Neural progenitor cell (in vitro differentiated cells): ENCODE results near the gene OPRL1. TPM values are rescaled to one million over a fixed set of nuclear protein-coding genes. Genes with fewer than 3 reads are reported as not detected.

ENCODE experiments used
- DNase-seq: peaks from one replicate; pipeline ENCODE4 v3.0.0-alpha.2; 2016; ENCODE audit warnings: low spot score
- H2AFZ ChIP-seq: fragments of 200-600 bp; sonication (generic); replicated peaks from 2 replicates; pipeline ENCODE4 v1.6.1; 2016; ENCODE audit warnings: antibody characterized with exemption
- H3F3A ChIP-seq: fragments of 200-600 bp; sonication (generic); 2 replicates; pipeline ENCODE4 v1.6.1; 2016; ENCODE audit warnings: antibody characterized with exemption, low read depth
- H3K27ac ChIP-seq: fragments of 200-600 bp; sonication (generic); 2 replicates; pipeline ENCODE4 v1.5.1; 2016; ENCODE audit warnings: mild to moderate bottlenecking
- H3K27me3 ChIP-seq: fragments of 200-600 bp; sonication (generic); 2 replicates; pipeline ENCODE4 v1.6.1; 2016; ENCODE audit warnings: mild to moderate bottlenecking, moderate library complexity
- H3K36me3 ChIP-seq: fragments of 200-600 bp; sonication (generic); 2 replicates; pipeline ENCODE4 v1.5.1; 2016
- H3K4me1 ChIP-seq: fragments of 200-600 bp; sonication (generic); 2 replicates; pipeline ENCODE4 v1.6.1; 2016; ENCODE audit warnings: mixed run types
- H3K4me2 ChIP-seq: fragments of 200-600 bp; sonication (generic); 2 replicates; pipeline ENCODE4 v1.6.1; 2016
- H3K4me3 ChIP-seq: fragments of 200-600 bp; sonication (generic); 2 replicates; pipeline ENCODE4 v1.5.1; 2016
- H3K79me2 ChIP-seq: fragments of 200-600 bp; sonication (generic); 2 replicates; pipeline ENCODE4 v1.6.1; 2016; ENCODE audit warnings: low read depth
- H3K9ac ChIP-seq: fragments of 200-600 bp; sonication (generic); 2 replicates; pipeline ENCODE4 v1.6.1; 2016
- H3K9me3 ChIP-seq: fragments of 200-600 bp; sonication (generic); 2 replicates; pipeline ENCODE4 v1.5.1; 2016; ENCODE audit warnings: low read depth
- H4K20me1 ChIP-seq: fragments of 200-600 bp; sonication (generic); 2 replicates; pipeline ENCODE4 v1.6.1; 2016; ENCODE audit warnings: low read depth
- H3K27ac Mint-ChIP-seq: 3 replicates; pipeline ENCODE4 v1.8.0; 2021; ENCODE audit warnings: mixed read lengths
- H3K27me3 Mint-ChIP-seq: 2 replicates; pipeline ENCODE4 v1.8.0; 2022; ENCODE audit warnings: low read depth, mild to moderate bottlenecking, inconsistent platforms, moderate library complexity, mixed read lengths; ENCODE audit not compliant: insufficient read depth
- H3K36me3 Mint-ChIP-seq: 3 replicates; pipeline ENCODE4 v1.8.0; 2021; ENCODE audit warnings: mixed read lengths
- H3K4me1 Mint-ChIP-seq: 3 replicates; pipeline ENCODE4 v1.8.0; 2021; ENCODE audit warnings: mixed read lengths
- H3K4me3 Mint-ChIP-seq: 3 replicates; pipeline ENCODE4 v1.8.0; 2021; ENCODE audit warnings: mild to moderate bottlenecking, moderate library complexity, mixed read lengths
- H3K9me3 Mint-ChIP-seq: 3 replicates; pipeline ENCODE4 v1.8.0; 2020; ENCODE audit warnings: mixed read lengths
- CTCF ChIP-seq: fragments of 200-600 bp; sonication (generic); IDR thresholded peaks from 2 replicates; pipeline ENCODE4 v1.5.1; 2017; ENCODE audit warnings: antibody characterized with exemption, mild to moderate bottlenecking
- EZH2 ChIP-seq: fragments of 200-600 bp; sonication (generic); IDR thresholded peaks from 2 replicates; pipeline ENCODE4 v1.6.1; 2017; ENCODE audit warnings: antibody characterized with exemption, mild to moderate bottlenecking, moderate library complexity
- EZH2phosphoT487 ChIP-seq: fragments of 200-600 bp; sonication (generic); IDR thresholded peaks from 2 replicates; pipeline ENCODE4 v1.6.1; 2017; ENCODE audit warnings: antibody characterized with exemption
- total RNA-seq: library from RNA; depleted of rRNA; stranded (reverse); fragments of >200 nt; gene quantifications from 2 replicates; pipeline ENCODE4 v1.2.3, GENCODE V29; 2015; ENCODE audit warnings: low replicate concordance

The OPRL1 gene
- total RNA-seq, 1 donor from 2014 or later = 1.3 TPM

DNA sequence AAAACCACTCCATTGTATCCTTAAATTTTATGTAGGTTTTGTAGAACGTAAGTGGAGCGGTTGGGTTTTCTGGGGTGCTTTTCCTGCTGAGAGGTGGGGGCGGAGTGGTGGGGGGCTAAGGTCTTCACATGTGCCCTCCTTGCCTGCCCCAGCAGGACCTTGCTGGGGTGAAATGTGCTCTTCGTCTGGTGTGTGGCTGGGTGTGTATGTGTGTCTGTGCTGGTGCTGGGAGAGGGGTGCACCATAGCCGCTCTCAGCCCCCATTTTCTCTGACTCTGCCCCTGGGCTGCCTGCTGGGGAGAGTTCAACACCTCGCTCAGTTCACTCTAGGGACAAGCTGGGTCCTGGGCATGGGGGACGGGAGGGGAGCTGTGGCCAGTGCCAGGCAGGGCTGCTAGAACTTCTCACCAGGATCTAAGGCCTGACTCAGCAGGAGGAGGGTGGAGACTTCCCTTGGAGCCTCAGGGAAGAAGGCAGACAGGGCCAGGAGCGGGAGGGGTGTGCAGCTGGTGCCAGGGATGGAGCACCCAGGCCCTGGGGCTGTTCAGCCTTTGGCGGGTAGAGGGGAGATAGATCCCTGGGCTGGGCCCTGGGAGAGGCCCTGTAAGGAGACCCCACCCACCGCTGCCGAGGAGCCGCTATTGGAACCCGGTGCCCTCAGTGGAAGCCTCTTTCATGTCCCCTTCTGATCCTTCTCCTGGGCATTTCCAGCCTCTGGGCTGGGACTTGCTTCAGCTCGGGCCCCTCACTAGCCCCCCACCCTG is 35.2 kb upstream of the OPRL1 start:
- H2AFZ ChIP-seq = no peak overlapping the region
- Mint-ChIP-seq H3K4me3 (peak overlapping the region; percentile 36), H3K4me1 (peaks cover 6% of the 10 kb centered on the region), H3K36me3 (no peaks in the 10 kb centered on the region), H3K27ac (no peak overlapping the region), H3K9me3 (no peaks in the 10 kb centered on the region), H3K27me3 (peaks cover 67% of the 10 kb centered on the region)
- H3K36me3 ChIP-seq = no peaks in the 10 kb centered on the region
- no peak for DNase-seq
- no peak overlapping the region for H3K9ac ChIP-seq
- no peaks in the 10 kb centered on the region for H3K9me3 ChIP-seq
- no peak overlapping the region for H3K27ac ChIP-seq
- peaks cover 19% of the 10 kb centered on the region for H4K20me1 ChIP-seq
- peaks cover 23% of the 10 kb centered on the region for H3F3A ChIP-seq
- no peak for TF ChIP-seq CTCF
- no peak for TF ChIP-seq EZH2
- TF ChIP-seq EZH2phosphoT487 = no peak
- no peak overlapping the region for H3K4me3 ChIP-seq
- peaks cover 5% of the 10 kb centered on the region for H3K4me1 ChIP-seq
- H3K27me3 ChIP-seq = peaks cover 100% of the 10 kb centered on the region
- no peaks in the 10 kb centered on the region for H3K79me2 ChIP-seq
- H3K4me2 ChIP-seq = no peak overlapping the region

- no peaks in the 10 kb centered on the region for H3K79me2 ChIP-seq
- H3K4me1 ChIP-seq = peaks cover 8% of the 10 kb centered on the region
- H3K27me3 ChIP-seq = peaks cover 100% of the 10 kb centered on the region
- TF ChIP-seq EZH2phosphoT487 = no peak
- TF ChIP-seq CTCF = no peak
- no peak for TF ChIP-seq EZH2
- H3F3A ChIP-seq = peaks cover 28% of the 10 kb centered on the region
- no peak overlapping the region for H3K4me3 Mint-ChIP-seq
- no peak overlapping the region for H3K27ac Mint-ChIP-seq
- no peak overlapping the region for H3K4me2 ChIP-seq
- H3K27me3 Mint-ChIP-seq = peaks cover 62% of the 10 kb centered on the region
- H2AFZ ChIP-seq = no peak overlapping the region
- H3K4me1 Mint-ChIP-seq = no peaks in the 10 kb centered on the region
- peaks cover 18% of the 10 kb centered on the region for H4K20me1 ChIP-seq
- no peak for DNase-seq
- H3K4me3 ChIP-seq = no peak overlapping the region
- H3K27ac ChIP-seq = no peak overlapping the region
- no peaks in the 10 kb centered on the region for H3K9me3 Mint-ChIP-seq
- no peak overlapping the region for H3K9ac ChIP-seq
- no peaks in the 10 kb centered on the region for H3K9me3 ChIP-seq
- no peaks in the 10 kb centered on the region for H3K36me3 Mint-ChIP-seq
- H3K36me3 ChIP-seq = no peaks in the 10 kb centered on the region
Measured at GRCh38 chr20:64045346-64046011, 34.4 kb upstream of the OPRL1 start.

DNA sequence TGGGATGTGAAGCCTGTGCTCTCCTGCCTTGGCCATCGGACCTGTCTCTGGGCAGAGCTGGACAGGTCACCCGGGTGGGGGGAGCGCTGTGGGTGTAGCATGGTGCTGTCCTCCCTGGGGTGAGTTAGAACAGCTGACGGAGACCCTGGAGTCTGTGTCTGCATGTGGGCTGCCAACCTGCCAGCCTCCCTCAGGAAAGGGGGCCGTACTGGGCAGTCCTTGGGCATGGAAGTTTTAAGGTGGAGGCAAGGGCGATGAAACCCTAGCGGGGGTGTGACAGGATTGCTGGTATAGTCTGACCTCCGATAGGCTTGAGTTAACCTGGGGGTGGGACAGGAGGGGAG is 32.9 kb upstream of the OPRL1 start:
- H3K27ac ChIP-seq = no peak overlapping the region
- peaks cover 28% of the 10 kb centered on the region for H3F3A ChIP-seq
- no peaks in the 10 kb centered on the region for H3K9me3 ChIP-seq
- H3K79me2 ChIP-seq = no peaks in the 10 kb centered on the region
- no peaks in the 10 kb centered on the region for H3K36me3 ChIP-seq
- H3K9me3 Mint-ChIP-seq = no peaks in the 10 kb centered on the region
- peaks cover 18% of the 10 kb centered on the region for H4K20me1 ChIP-seq
- TF ChIP-seq EZH2 (no peak), EZH2phosphoT487 (no peak), CTCF (no peak)
- H3K4me3 Mint-ChIP-seq = no peak overlapping the region
- H3K4me3 ChIP-seq = no peak overlapping the region
- no peak overlapping the region for H3K4me2 ChIP-seq
- H3K27ac Mint-ChIP-seq = no peak overlapping the region
- no peaks in the 10 kb centered on the region for H3K4me1 Mint-ChIP-seq
- peaks cover 100% of the 10 kb centered on the region for H3K27me3 ChIP-seq
- DNase-seq = no peak
- no peak overlapping the region for H3K9ac ChIP-seq
- H3K4me1 ChIP-seq = peaks cover 8% of the 10 kb centered on the region
- H3K27me3 Mint-ChIP-seq = peaks cover 60% of the 10 kb centered on the region
- no peak overlapping the region for H2AFZ ChIP-seq
- no peaks in the 10 kb centered on the region for H3K36me3 Mint-ChIP-seq
